Epithelial cell of proximal tubule (primary cell): ENCODE data around the gene ITFG2. TPM values are rescaled to one million over a fixed set of nuclear protein-coding genes. Genes with fewer than 3 reads are reported as not detected.

Experiments
- DNase-seq: peaks from one replicate; pipeline ENCODE4 v3.0.0-alpha.2; 2011; ENCODE audit warnings: low read depth
- H3K4me3 ChIP-seq: 2 replicates; pipeline ENCODE4 v1.5.1; 2011; ENCODE audit warnings: low read depth, mild to moderate bottlenecking, low read length
- total RNA-seq: library from RNA; depleted of rRNA; stranded (reverse); fragments of >200 nt; gene quantifications from 2 replicates; pipeline ENCODE4 v1.2.3, GENCODE V29; 2015
- TF ChIP-seq, protein P1 (sequence below): conservative IDR thresholded peaks from 2 replicates; pipeline ENCODE4 v1.5.1; 2012; ENCODE audit warnings: low read depth, mild to moderate bottlenecking, low read length

The ITFG2 gene
- total RNA-seq, 1 donor from 2014 or later = 35.1 TPM

DNA sequence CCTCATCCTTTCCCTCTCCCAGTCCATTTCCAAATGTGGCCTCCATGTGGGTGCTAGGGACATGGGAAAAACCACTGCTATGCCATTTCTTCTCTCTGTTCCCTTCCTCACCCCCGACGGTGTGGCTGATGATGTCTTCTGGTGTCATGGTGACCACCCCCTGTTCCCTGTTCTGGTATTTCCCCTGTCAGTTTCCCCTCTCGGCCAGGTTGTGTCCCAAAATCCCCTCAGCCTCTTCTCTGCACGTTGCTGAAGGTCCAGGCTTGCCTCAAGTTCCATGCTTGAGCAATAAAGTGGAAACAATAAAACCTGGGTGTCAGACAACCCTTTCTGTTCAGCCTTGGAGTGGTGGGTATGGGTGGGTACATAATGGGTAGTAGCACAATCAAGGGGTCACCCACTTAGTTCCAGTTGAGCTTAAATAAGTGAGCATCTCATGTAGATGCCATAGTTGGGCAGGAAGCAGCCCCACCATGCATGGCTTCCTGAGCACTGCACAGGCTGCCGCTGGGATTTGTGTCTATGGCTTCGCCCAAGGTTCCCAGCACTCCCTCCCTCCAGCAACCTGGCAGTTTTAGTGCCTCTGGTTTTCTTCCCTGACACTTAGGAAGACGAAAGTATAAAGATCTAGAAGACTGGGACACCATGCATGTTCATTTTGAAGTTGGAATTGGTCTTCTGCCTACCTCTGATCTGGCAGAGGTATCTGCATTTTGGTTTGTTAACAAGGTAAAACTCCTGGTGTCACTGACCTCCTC, 8.7 kb upstream of the ITFG2 start:
- no peak overlapping the region for H3K4me3 ChIP-seq
- no peak for DNase-seq
- TF ChIP-seq, protein P1, sequence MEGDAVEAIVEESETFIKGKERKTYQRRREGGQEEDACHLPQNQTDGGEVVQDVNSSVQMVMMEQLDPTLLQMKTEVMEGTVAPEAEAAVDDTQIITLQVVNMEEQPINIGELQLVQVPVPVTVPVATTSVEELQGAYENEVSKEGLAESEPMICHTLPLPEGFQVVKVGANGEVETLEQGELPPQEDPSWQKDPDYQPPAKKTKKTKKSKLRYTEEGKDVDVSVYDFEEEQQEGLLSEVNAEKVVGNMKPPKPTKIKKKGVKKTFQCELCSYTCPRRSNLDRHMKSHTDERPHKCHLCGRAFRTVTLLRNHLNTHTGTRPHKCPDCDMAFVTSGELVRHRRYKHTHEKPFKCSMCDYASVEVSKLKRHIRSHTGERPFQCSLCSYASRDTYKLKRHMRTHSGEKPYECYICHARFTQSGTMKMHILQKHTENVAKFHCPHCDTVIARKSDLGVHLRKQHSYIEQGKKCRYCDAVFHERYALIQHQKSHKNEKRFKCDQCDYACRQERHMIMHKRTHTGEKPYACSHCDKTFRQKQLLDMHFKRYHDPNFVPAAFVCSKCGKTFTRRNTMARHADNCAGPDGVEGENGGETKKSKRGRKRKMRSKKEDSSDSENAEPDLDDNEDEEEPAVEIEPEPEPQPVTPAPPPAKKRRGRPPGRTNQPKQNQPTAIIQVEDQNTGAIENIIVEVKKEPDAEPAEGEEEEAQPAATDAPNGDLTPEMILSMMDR = no peak

DNA sequence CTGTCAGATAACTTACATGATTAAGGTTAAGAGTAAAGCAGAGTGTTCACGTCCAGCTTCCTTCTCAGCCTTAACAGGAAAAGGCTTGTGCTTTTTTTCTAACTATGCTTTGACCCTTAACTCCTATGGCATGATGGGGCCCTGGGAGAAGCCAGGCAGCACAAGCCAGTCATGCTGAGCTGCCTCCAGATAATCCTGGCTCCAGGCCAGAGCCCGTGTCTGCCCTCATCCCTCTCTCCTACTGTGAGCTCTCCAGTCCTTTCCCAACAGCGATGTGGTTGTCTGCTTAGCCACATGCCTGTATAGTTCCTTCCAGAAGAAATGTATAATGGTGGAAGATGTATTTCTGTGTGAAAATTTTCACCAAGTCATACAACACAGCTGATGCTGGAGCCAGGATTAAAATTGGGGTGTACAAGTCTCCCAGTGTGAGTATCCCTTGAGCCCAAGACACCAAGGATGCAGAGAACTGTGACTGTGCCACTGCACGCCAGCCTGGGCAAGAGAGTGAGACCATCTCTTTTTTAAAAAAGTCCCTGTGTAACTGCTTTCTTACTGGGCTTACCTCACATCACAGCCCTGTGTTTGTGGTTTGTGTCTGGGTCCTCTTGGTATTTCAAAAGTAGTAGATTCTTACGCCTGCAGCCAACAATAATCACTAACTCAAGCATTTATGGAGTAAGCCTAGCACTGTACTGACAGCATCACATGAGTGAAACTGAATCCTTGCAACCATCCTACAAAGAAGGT, 7.9 kb upstream of the ITFG2 start:
- TF ChIP-seq, protein P1 = no peak
- H3K4me3 ChIP-seq = no peak overlapping the region
- peak; percentile 52 for DNase-seq

DNA sequence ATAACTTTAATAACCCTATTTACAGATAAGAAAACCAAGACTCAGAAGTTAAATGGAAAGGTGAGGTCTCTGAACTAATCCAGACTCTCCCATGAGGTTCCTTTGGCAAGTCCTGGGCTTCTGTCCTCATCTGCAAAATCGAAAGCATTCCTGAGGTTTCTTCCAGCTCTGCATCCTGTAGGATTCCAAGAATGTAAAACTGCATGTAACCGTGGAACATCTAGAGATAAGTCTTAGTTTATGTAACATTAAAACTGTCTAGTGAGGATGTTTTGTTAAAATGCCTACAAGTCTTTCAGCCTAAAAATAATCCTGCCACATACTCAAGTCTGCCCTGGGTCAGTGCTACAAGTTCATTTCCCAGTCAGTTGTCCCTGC, 7.3 kb upstream of the ITFG2 start:
- TF ChIP-seq, protein P1 = no peak
- H3K4me3 ChIP-seq = no peak overlapping the region
- no peak for DNase-seq

DNA sequence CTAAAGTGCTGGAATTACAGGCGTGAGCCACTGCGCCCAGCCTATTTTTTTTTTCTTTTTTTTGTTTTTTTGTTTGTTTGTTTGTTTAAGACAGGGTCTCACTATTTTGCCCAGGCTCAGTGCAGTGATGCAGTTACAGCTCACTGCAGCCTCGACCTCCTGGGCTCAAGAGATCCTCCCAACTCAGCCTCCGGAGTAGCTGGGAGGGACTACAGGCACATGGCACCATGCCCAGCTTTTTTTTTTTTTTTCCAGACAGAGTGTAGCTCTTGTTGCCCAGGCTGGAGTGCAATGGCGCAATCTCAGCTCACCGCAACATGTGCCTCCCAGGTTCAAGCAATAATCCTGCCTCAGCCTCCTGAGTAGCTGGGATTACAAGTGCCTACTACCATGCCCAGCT, 5.8 kb upstream of the ITFG2 start:
- no peak overlapping the region for H3K4me3 ChIP-seq
- TF ChIP-seq, protein P1 = no peak
- no peak for DNase-seq

DNA sequence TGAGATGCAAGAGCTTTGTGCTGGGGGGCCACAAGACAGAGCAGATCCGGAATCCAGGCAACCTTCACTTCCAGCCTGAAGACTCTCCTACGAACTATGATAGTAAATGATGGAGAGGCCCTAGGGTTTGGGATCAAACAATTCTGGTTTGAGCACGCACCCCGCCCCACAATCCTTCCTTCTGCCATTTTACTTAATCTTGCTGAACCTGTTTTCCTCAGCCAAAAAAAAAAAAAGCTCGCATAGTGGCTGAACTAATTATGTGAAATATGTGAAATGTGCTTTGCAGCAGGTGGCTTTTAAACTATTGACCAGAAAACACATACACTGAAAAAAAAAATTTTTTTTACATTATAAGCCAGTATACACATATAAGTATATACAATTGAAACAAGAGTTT, 667 bp upstream of the ITFG2 start:
- TF ChIP-seq, protein P1 = no peak
- H3K4me3 ChIP-seq = peak overlapping the region; percentile 96
- no peak for DNase-seq

DNA sequence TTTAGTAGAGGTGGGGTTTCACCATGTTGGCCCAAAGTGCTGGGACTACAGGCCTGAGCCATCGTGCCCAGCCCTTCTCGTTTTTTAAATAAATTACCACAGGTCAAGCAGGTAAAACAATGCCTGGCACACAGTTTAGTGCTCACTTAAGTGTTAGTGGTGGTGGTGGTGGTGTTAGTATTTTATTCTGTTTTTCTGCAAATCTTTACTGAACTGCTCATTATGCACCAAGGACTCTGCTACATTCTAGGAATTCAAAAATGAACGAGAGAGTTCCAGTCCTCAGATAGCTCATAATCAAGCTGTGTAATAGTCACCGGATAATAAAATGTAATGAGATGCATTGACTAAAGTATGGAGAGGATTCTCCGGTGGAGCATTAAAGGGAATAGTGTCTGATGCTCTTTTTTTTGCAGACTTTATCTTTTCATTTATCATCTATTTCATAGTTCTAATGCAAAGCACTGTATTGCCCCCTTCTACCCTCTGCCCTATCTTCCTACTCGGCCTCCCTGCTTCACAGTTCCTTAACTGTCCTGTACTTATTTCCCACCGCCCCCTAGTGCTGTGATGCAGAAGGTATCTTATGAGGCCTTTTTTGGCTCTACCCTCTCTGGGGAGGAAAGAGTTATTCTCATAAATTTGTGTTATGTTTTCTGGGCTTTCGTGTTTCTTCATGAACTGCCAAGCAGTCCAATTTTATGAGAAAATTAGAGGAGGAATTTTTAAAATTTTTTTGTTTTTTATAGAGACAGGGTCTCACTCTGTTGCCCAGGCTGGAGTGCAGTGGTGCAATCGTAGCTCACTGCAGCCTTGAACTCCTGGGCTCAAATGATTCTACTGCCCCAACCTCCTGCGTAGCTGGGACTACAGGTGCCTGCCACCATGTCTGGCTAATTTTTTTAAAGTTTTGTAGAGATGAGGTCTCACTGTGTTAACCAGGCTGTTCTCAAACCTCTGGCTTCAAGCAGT, 1.0 kb downstream of the ITFG2 start:
- TF ChIP-seq, protein P1 = peak; percentile 80
- DNase-seq = no peak
- H3K4me3 ChIP-seq = peak overlapping the region; percentile 96
